ENCODE data around the gene AFF3. TPM values are rescaled to one million over a fixed set of nuclear protein-coding genes. Genes with fewer than 3 reads are reported as not detected.

AFF3 gene
- total and polyA plus RNA-seq, 2 of the 4 experiments (the other 2 are of a cell fraction) = 12.9 to 14.3 TPM

- CTCF ChIA-PET = no interaction called here
These were observed 101.0 kb downstream of the AFF3 start for GRCh38 chr2:100041385-100041784.

More at GRCh38 chr2:100041385-100041784, 101.0 kb downstream of the AFF3 start:
- Histone ChIP-seq H2BK5ac (ENCODE audit: low read depth, low read length, poor library complexity, severe bottlenecking) (no peak overlapping the region), H2AK5ac (ENCODE audit: low read depth, low read length) (no peak overlapping the region), H3K4me1 (ENCODE audit: control insufficient read depth, insufficient read depth, low read length) (no peaks in the 10 kb centered on the region), H3K79me1 (ENCODE audit: low read depth in 1 of 2, low read length in 2 of 2) (peaks cover 32 to 59% of the 10 kb centered on the region in 2 experiments), H3K56ac (ENCODE audit: extremely low read depth, insufficient read depth, low read length) (no peak overlapping the region), H3K9me3 (ENCODE audit: control insufficient read depth, insufficient read depth, low read length) (no peaks in the 10 kb centered on the region), H4K20me1 (ENCODE audit: insufficient read depth, low read length) (no peaks in the 10 kb centered on the region), H3K9ac (ENCODE audit: low read depth, low read length) (no peak overlapping the region), H2AK9ac (replicated peaks; ENCODE audit: low read depth, low read length, poor library complexity) (no peak overlapping the region), H3K23ac (ENCODE audit: low read depth, low read length) (no peak overlapping the region), H2BK120ac (ENCODE audit: low read depth, low read length) (no peak overlapping the region), H3K27me3 (ENCODE audit: control insufficient read depth, insufficient read depth, low read length) (no peaks in the 10 kb centered on the region), H3K18ac (ENCODE audit: low read depth, low read length) (no peak overlapping the region), H3K14ac (replicated peaks; ENCODE audit: low read depth, low read length) (no peak overlapping the region), H2BK15ac (ENCODE audit: low read depth, low read length) (no peak overlapping the region), H3K4me2 (ENCODE audit: low read depth, low read length) (no peak overlapping the region), H4K91ac (ENCODE audit: insufficient read depth, low read depth, low read length) (no peak overlapping the region), H3K27ac (ENCODE audit: insufficient read depth, low read length) (no peak overlapping the region), H4K5ac (ENCODE audit: low read depth, low read length) (no peak overlapping the region), H4K8ac (ENCODE audit: low read depth in 2 of 2, low read length in 2 of 2) (no peak overlapping the region), H2BK20ac (ENCODE audit: low read depth, low read length) (no peak overlapping the region), H3K9me1 (ENCODE audit: insufficient read depth, low read length) (0 out of 2 replicates have a peak, but pooled peaks cover 11% of the 10 kb centered on the region), H3K36me3 (ENCODE audit: control insufficient read depth, insufficient read depth, low read length) (peaks cover 14% of the 10 kb centered on the region), H3K4me3 (ENCODE audit: insufficient read depth, low read depth, low read length) (no peak overlapping the region), H3K4ac (ENCODE audit: low read depth, low read length) (no peak overlapping the region), H2AFZ (replicated peaks; ENCODE audit: low read length, poor library complexity) (no peak overlapping the region)
- intact Hi-C loops (cut with micrococcal nuclease) = no loop called here
- dilution Hi-C loops (cut with HindIII; ENCODE audit: low sequenced_read_pairs, unreplicated experiment) = no loop called here
- WGBS, 2 experiments (ENCODE audit: extremely low coverage in 2 of 2, insufficient read length in 1 of 2) = no CpG with 5 or more reads among the region's 4 CpGs
- in situ Hi-C loops (cut with MboI; ENCODE audit: low sequenced_read_pairs) = no loop called here
- BruUV-seq (replicated peaks) = no TSS peak
- no peak for ATAC-seq (ENCODE audit: low read depth)
- POLR2A ChIA-PET (ENCODE audit: unreplicated experiment) = no interaction called here
- TF ChIP-seq CHD1 (IDR thresholded peaks at IDR 0.05; ENCODE audit: low read depth, low read length) (no peak), NFE2L2 (IDR thresholded peaks at IDR 0.05; ENCODE audit: low read depth, low read length) (no peak), USF2 (IDR thresholded peaks at IDR 0.05; ENCODE audit: low read depth, low read length) (no peak), RCOR1 (IDR thresholded peaks at IDR 0.05; ENCODE audit: insufficient replicate concordance, low read length) (no peak), RFX5 (IDR thresholded peaks at IDR 0.05; ENCODE audit: low read depth, low read length) (no peak), BHLHE40 (IDR thresholded peaks at IDR 0.05; ENCODE audit: low read depth, low read length) (no peak), MXI1 (IDR thresholded peaks at IDR 0.05; ENCODE audit: borderline replicate concordance, low read depth, low read length) (no peak), MAZ (IDR thresholded peaks at IDR 0.05; ENCODE audit: borderline replicate concordance, low read depth, low read length) (no peak), MAFK (IDR thresholded peaks at IDR 0.05; ENCODE audit: low read depth, low read length) (no peak), CEBPB (IDR thresholded peaks at IDR 0.05; ENCODE audit: low read depth, low read length) (no peak), FOS (IDR thresholded peaks at IDR 0.05; ENCODE audit: low read depth, low read length) (no peak), ELK1 (IDR thresholded peaks at IDR 0.05; ENCODE audit: borderline replicate concordance, low read depth, low read length) (no peak), SMC3 (IDR thresholded peaks at IDR 0.05; ENCODE audit: low read depth, low read length) (no peak), RAD21 (IDR thresholded peaks at IDR 0.05; ENCODE audit: low read length) (no peak)
- TF ChIP-seq, protein P1, sequence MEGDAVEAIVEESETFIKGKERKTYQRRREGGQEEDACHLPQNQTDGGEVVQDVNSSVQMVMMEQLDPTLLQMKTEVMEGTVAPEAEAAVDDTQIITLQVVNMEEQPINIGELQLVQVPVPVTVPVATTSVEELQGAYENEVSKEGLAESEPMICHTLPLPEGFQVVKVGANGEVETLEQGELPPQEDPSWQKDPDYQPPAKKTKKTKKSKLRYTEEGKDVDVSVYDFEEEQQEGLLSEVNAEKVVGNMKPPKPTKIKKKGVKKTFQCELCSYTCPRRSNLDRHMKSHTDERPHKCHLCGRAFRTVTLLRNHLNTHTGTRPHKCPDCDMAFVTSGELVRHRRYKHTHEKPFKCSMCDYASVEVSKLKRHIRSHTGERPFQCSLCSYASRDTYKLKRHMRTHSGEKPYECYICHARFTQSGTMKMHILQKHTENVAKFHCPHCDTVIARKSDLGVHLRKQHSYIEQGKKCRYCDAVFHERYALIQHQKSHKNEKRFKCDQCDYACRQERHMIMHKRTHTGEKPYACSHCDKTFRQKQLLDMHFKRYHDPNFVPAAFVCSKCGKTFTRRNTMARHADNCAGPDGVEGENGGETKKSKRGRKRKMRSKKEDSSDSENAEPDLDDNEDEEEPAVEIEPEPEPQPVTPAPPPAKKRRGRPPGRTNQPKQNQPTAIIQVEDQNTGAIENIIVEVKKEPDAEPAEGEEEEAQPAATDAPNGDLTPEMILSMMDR (conservative IDR thresholded peaks at IDR 0.05; ENCODE audit: low read depth, low read length) = no peak
- DNase-seq = no peak

Data from IMR-90 (cell line).